Measurements from ENCODE around the gene UTP14C.
"Not testable (repeated sequence)": the region's sequence is repeated elsewhere in the genome, so short reads cannot be mapped to it uniquely, and the experiment has no call there.

The UTP14C gene

GRCh38 chr13:52047463-52047862, 23.0 kb downstream of the UTP14C start:
- no peak for DNase-seq

DNA sequence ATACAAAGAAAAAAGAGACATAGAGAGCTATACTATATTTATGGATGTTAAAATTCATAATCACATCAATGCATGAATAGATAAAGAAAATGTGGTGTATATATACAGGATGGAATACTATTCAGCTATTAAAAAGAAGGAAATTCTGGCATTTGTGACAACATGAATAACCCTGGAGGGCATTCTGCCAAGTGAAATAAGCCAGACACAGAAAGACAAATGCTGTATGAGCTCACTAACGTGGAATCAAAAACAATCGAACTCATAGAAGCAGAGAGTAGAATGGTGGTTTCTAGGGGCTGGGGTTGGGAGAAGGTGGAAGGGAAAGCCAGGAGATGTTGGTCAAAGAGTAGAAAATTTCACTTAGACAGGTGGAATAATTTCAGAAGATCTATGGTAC, 24.0 kb downstream of the UTP14C start:
- no peak for DNase-seq

- DNase-seq = no peak
These were observed 26.9 kb downstream of the UTP14C start for GRCh38 chr13:52051400-52051799.

DNA sequence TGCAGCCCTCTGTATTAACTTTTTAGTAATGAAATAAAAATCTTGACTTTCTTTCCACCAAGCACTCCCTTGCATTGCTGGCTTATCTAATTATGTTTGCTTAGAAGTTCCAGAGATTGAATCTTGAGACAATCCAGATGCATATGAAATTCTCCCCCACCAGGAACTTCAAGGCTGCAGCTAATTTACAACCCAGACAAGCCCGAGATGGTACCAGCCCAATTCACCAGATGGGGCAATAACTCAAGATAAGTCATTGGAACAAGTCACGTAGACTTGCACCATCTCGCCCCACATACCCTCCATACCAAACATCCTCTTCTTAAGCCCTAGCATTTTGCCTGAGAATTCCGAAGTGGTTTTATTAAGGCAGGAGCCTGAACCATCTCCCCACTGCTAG, 29.0 kb downstream of the UTP14C start:
- no peak for DNase-seq

GRCh38 chr13:52061064-52061463, 36.6 kb downstream of the UTP14C start:
- DNase-seq = not testable (repeated sequence)

DNA sequence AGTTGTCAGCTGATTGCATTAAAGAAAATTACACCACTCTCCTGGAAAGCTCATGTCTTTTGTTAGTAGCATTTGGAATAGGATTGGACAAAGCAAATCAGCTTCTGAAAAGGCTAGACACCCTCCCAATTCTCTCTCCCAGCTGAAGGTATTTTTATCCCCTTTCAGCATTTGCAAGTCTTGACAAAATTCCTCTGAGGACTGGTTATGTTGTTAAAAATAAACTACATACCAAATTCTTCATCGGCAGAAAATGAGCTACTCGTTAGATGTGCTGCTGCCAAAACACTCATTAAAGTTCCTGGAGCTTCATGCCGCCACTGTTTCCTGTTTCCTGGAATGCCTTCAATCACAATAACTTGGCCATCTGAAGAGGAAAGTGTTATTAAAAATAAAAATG, 37.1 kb downstream of the UTP14C start:
- no peak for DNase-seq

DNA sequence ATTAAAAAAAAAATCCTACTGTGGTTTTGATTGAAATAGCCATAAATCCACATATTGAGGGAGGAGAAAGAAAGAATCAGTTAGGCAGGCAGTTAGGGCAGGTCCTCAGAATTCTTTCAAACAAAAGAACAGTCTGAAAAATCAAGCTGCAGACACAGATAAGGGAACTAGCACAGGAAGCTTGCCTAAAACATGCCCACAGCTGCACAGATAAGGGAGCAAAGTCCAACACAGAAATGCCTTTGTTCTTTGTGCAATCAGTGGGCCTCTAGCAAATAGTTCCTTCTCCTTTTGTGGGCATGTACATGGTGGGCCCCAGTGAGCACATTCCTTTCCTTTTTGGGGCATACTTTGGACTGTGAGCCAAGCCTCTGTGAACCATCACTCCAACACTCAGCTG, 42.7 kb downstream of the UTP14C start:
- no peak for DNase-seq

- DNase-seq = no peak
These were observed 46.5 kb downstream of the UTP14C start for GRCh38 chr13:52070929-52071523.

Measured in C1 segment of cervical spinal cord (tissue), 14 donors.